Stimulated activated CD4-positive, alpha-beta T cell treated with anti-CD3 and anti-CD28 coated beads, TNF-alpha, amount 100 ng/mL, for 48 hours (primary cell): ENCODE data around the gene TCN2.
"Not testable (repeated sequence)": the region's sequence is repeated elsewhere in the genome, so short reads cannot be mapped to it uniquely, and the experiment has no call there.

ENCODE experiments used
- DNase-seq, 3 donors: peaks; one replicate each; pipeline ENCODE4 v3.0.0-alpha.2; 2020; ENCODE audit warnings: low read depth in 3 of 3

TCN2 gene

DNA sequence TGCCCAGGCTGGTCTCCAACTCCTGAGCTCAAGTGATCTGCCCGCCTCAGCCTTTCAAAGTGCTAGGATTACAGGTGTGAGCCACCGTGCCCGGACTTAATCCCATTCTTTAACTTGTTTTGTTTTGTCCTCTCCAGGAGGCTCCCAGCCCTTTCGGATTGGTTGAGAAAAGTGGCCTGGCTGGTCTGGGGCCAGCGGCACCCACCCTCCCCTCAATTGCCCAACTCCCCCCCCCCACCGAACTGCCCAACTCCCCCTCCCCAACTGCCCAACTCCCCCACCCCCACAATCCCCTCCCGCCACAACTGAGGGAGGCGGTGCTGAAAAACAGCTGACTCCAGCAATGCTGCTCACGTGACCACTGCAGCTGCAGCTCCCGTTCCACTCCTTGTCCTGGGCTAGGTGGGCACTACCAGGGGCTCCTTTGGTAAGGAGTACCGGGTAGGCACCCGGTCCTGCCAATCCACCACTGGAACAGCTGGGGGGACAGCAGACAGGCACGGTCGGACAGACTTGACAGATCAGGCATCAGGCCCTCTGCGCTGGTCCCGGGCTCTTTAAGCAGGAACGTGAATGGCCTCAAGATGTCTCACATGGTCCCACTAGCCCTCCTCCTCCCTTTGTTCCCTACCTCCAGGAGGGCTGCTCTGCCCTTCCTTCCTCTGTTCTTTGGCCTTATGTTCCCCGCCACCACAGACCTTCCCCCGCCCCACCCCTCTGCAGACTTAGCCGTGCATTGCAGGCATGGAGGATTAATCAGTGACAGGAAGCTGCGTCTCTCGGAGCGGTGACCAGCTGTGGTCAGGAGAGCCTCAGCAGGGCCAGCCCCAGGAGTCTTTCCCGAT lies at the start of gene TCN2:
TCN2 (plus strand) TSS at position 720 of the 845 bp plus-strand sequence. CDS start 158 bp downstream, outside the sequence.
- peak in 2 of 3 donors; percentile 9 to 37 for DNase-seq

DNA sequence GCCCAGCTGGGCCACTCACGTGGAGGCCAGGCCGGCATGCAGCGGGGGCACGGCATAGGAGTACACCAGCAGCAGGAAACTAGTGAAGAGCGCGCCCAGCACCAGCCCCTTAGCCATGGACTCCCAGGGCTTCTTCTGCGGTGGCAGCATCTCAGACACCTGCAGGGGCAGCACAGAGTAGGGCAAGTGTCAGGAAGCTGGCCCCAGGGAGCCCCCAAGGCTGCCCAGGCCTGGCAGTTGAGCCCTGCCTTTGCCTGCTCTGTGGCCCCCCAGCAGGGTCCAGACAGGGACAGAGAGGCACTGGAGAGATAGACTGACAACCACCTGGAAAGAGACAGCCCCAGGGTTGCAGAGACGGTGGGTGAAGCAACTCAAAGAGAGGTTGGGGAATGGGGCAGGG lies 49.7 kb upstream of the TCN2 start:
- DNase-seq: no peak

DNA sequence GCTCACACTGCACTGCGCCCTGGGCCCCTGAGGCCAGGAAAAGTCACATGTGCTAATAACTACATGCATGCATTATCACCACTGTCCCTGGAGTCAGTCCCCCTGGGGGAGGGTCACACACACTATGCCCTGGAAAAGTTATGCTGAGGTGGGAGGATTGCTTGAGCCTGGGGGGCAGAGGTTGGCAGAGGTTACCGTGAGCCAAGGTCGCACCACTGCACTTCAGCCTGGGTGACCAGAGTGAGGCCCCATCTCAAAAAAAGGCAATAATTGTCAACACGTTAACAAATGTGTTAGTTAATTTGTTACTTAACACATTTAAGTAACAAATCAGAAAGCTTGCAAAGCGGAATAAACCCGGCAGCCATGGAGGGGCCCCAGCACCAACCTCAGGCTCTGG lies 47.1 kb upstream of the TCN2 start:
- DNase-seq: no peak

DNA sequence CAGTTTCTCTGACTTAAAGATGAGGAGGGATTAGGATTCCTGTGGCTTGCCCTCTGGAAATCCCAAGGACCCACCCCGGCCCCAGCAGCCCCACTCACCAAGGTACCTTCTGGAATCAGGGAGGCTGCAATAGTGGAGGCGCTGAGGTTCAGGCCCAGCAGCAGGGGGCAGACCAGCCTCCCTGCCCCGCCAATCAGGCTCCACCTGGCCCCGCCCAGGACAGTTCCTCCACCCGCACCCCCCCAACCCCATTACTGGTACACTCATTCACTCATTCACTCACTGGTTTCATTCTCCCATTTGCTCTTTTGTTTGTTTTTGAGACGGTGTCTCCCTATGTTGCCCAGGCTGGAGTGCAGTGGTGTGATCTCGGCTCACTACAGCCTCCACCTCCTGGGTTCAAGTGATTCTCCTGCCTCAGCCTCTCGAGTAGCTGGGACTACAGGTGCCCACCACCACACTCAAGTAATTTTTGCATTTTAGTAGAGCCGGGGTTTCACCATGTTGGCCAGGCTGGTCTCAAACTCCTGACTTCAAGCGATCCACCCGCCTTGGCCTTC lies 46.3 kb upstream of the TCN2 start:
- DNase-seq: peak in 1 of 3 donors; percentile 13

DNA sequence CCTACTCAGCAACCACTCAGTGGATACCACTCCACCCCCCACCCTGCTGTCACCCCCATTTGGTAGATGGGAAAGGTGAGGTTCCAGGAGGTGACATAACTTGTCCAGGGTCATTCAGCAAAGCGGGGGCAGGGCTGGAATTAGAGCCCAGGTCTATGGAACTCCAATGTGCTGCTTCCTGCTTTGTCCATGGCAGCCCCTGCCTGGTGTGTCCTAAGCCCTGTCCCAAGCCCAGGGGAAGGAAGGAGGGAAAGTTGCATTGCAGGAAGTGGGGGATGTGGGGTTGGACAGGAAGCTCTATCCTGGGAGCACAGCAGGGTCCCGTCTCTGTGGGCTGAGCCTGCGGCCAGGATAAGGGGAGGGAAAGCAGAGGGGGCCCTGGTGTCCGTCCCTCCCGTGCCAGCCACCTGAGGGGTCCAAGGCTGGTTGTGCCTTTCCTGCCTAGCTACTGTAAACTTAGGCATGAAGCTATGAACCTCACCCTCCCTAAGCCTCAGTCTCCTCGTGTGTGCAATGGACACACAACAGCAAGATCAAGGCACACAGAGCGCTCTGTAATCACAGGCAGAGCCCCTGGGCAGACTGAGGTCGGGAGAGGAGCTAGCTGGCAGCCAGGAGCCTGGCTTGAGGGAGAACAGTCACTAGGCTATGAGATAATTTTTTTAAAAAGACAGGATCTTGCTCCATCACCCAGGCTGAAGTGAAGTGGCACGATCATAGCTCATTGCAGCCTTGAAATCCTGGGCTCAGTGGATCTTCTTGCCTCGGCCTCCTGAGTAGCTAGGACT lies 45.4 kb upstream of the TCN2 start:
- DNase-seq: no peak

DNA sequence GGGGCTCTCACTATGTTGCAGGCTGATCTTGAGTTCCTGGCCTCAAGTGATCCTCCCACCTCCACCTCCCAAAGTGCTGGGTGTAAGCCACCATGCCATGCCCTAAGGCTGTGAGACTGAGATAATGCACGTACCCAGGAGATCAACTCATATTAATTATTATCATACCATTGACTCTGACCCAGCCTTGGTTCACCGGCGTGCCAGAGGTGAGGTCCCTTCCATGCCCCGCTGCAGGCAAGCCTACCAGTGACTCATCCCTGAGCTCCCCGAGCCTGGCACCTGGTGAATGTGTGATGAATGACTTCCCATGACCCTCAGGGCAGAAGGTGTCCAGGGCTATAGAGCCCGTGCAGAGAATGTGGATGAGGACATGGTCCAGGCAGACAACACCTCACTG lies 44.6 kb upstream of the TCN2 start:
- no peak for DNase-seq

DNA sequence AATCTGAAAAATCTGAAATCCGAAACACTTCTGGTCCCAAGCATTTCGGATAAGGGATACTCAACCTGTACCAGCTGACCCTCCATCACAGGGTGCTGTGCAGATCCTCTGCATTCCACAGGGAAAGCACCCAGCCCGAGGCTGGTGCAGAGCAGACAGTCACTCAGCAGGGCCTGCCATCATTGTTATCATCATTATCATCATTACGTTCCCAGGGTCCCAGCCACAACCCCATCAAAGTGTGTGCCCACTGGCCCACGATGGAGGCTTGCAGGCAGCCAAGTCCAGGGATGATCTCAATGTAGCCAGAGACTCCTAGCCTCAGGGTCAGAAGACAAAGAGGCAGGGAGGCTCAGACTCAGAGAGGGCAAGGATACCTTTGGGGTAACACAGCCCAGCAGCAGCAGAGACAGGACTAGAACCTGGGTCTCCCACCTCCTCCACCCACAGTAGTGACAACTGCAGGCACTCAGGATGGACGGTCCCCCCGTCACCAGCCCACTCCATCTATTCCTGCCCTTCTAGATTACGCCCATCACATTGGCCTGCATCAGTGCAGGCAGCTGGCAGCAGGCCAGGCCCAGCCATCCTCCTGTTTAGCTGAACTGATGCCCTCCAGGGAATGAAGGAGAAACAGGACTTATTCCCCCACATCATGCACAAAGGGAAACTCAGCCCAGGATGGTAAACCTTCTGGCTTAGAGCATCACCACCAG lies 42.8 kb upstream of the TCN2 start:
- no peak for DNase-seq

DNA sequence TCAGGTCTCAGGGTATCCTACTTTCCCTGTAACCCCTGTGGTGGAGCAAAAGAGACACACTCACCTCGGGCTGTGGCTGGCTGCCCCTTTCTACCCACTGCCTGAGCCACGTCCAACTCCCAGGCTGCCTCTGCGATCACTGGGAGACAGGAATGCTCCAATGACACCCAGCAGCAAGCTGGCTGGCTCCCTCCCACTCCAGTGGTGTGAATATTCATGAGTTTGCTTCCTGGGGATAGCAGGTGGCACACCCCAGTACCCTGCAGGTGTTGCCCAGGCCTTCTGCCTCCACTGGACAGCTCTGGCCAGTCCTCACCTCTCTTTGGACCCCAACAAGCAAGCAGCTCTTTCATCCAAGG lies 42.2 kb upstream of the TCN2 start:
- DNase-seq: no peak

DNA sequence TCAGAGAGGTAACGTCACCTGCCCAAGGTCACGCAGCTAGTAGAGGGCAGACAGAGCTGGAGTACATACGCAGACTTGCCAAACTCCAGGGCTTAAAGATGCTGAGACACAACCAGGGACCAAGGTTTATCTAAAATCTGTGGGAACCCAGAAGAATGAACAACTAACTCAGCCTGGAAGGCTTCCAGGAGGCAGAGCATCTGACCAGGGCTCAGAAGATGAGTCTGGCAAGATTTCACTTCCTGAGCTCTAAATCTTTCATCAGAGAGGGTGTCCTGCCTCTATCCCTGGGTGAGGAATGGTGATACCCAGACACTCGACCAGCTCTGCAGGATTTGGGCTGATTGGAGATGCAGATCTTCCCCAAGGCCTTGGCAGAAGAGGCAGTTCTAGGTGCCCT lies 41.6 kb upstream of the TCN2 start:
- no peak for DNase-seq

DNA sequence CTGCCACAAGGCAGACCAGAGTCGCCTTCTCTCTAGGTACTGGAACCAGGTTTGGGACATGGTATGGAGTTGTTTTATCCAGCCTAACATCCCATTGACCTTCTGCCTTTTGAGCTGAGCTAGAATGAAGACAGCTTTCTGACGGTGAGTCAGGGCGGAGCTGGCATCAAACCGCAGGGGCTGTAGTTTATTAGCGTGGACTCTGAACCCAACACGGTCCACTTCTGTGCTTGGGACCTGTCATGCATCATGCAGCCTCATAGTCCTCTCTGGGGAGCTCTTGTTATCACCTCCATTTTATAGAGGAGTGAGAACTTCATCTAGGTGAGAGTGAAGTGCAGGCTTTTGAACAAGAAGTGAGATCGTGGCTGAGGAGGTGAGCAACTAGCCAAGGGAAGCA lies 40.8 kb upstream of the TCN2 start:
- DNase-seq: no peak

DNA sequence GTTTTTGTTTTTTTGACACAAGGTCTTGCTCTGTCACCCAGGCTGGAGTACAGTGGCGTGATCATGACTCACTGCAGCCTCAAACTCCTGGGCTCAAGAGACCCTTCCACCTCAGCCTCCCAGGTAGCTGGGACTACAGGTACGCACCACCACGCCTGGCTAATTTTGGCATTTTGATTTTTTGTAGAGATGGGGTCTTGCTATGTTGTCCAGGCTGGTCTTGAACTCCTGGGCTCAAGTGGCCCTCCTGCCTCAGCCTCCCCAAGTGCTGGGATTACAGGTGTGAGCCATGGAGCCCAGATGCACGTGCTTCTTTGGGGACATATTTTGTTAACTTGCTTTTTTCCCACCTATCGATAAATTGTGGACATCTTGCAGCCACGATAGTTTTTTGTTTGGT lies 39.7 kb upstream of the TCN2 start:
- not testable (repeated sequence) for DNase-seq

DNA sequence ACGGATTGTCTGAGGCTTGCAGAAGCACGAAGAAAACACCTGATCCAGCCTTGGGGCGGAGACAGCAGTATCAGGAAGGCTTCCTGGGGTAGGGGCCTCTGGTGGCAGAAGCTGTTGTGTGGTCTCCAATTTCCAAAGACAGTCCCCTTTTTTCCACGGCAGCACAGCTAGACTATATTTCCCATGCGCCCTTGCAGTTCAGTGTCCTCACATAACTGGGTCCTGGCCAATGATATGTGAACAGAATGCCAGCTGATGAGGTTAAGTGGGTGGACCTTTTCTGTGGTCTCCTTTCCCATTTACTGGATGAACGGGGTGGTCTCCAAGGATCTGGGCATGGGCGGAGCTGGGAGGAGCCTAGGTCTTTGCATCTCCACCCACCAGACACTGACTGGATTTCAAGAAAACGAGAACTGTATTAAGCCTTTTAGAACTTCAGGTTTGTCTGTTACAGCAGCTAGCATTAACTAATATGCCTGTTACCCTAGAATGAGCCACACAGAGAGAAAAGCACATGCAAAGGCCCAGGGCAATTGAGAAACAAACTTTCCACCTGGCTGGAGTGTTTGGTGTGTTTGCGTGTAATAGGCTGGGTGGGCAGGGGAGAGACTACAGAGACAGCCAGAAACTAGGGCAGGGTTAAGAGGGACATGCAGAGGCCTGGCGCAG lies 38.7 kb upstream of the TCN2 start:
- no peak for DNase-seq

DNA sequence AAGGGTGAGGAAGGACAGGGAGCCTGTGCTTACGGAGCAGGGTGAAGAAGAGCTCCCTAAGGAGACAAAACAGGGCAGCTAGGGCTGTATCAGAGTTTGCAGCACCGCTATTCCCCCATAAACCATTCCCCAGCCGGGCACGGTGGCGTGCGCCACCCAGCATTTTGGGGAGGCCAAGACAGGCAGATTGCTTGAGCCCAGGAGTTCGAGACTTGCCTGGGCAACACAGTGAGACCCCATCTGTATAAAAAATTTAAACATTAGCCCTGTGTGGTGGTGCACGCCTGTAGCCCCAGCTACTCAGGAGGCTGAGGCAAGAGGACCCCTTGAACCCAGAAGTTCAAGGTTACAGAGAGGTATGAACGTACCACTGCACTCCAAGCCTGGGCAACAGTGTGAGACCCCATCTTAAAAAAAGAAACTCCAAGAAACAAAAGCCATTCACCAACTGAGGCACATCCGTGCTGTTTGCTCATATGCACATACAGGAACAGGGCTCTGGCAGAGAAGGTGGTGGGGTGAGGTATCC lies 37.2 kb upstream of the TCN2 start:
- DNase-seq: no peak

DNA sequence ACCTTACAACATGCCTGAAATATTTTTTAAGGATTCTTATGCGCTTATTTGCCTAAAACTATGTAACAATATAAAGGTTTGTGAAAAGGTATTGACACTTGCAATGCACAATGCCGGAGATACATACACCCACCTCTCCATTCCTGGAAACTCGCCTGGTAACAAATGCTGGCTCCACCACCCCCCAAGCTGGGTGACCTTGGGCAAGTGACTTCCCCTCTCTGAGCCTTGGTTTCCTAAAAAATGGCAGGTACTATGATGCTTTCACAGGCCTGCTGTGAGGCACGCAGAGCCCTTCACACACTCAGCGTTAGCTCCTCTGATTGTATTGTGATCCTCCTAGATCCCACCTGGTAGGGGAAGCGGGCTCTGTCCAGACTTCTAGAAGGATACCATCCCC lies 34.8 kb upstream of the TCN2 start:
- no peak for DNase-seq

DNA sequence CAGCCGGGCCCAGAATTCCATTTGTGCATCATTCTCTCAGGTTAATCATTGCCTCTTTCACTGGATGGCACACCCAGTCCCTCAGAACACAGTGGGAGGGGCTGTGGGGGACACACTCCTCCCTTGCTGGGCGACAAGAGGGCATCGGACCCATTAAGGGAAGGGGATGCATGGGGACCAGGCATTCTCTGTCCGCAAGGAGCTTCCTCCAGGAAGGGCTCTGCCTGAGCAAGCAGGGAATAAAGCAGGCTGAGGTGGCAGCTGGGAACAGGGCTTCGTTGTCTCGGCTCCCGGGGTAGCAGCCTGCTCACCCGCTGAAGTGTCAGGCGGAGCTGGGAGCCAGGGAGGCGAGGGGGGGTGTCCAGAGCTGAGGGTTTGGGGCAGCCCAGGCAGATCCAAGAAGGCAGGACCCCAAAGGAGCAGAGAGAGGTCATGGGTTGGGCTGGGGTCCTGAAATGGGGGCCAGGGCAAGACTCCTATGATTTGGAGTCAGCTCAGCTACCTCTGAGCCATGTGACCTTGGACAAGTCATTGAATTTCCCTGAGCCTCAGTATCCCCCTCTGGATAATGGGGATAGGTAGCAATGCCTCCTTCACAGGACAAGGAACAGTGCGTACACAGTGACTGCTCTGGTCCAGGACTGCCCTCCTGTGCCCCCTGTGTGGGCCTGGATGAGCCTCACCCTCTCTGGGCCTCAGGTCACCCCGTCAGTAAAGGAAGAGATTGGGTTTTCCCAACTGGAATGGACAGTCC lies 34.0 kb upstream of the TCN2 start:
- DNase-seq: no peak

DNA sequence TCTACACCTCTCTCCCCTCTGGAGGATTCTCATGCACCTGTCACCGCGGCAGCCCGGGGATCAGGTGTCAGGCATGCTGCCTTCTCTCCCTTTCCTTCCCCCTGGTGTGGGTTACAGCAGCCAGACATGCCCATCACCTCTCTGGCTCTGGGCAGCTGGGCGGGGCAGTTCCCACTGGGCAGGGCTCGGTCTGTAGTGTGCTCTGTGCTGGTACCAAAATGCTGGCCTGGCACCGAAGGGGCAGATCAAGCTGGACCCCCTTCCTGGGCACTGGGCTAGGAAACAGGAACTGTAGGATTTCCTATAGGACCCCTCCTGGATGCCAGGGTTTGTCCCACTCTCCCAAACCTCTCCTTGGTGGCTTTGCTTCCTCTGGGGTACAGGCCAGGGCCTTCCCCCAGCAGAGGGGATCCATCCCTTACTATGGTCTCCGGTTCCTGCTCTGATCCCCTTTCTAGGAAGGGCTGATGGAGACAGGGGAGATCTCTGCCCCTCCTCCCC lies 33.3 kb upstream of the TCN2 start:
- no peak for DNase-seq

DNA sequence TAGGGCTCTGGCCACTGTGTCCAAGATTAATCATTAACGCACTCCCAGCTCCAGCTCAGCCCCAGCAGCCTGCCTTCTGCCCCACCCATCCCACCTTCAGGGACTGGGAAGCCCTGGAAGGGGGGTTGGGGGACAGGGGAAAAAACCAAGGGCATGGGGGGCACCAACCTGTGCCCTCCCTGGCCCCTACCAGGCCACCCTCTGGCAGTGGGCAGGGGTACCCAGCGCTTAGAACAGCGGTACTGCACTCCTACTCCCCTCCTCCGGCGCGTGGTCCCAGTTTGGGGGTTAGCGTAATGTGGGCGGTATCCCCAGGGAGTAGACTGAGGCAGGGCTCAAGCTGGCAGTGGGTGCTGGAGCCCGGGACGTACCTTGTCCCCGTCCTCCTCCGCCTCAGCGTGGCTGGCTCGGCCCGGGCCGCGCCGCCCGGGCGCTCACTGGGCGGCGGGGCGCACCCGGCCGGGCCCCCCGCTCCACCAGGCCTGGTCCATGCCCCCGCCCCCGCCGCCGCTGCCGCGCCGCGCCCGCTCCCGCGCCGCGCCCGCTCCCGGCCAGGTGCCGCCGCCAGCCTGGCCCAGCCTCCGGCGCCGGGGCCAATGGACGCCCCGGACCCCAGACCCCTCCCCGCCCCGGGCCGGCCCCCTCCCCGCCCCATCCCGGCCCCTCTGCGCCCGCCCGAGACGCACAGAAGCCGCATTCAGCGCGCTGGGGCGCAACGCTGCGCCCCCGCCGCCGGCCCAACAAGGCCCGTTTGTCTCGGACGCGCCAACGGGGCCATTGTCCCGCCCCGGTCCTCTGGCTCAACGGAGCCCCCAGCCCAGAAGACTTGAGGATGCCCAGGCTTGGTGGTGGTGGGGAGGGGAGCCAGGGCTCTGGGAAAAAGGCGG lies 32.6 kb upstream of the TCN2 start, which contains the start of gene GAL3ST1:
GAL3ST1 (minus strand) TSS at position 571 of the 887 bp plus-strand sequence. CDS start 17,273 bp downstream, outside the sequence.
- DNase-seq: no peak

DNA sequence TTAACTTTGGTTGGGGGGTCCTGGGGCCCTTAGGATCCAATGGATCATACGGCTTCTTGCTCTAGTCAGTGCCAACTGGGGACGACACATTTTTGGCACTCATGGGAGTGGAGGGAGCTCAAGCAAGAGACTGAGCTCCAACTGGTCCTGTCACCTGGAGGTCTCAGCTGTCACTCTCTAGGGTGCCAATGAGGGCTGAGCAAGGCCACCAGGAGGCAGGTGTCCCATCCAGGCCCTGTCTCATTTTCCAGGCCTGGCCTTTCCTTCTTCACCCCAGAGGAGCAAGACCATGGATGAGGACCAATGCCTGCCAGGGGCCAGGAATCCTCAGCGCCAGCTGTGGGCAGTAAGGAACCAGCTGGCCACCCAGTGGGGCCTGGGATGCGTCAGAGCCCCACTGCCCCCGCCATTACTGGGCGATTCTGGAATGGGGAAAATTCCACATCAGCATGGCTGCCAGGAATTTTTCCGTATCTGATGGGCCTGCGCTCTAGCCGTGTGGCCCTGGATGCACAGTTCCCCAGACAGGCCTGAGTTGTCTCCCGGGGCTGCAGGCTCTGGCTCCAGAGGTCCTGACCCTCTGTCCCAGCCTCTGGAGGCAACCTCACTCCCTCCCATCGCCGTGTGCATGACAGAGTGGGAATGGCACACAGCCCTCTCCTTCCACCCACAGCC lies 31.8 kb upstream of the TCN2 start:
- DNase-seq: no peak

DNA sequence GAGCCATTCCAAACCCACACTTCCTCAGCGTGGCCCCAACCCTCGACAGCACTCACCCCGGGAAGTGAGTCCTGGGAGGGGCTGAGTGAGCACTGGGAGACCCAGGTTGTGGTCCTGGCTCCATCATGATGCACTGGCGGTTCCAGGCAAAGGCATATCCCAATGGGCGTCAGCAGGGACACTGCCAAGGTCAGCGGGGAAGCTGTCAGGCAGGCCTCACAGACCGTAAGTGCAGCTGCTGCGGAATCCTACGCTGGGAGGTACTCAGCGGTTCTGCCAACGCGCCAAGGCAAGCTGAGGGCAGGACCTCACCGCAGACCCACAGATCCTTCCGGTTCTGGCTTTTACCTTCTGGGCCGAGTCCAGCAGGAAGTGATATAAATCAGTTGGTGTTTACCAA lies 31.1 kb upstream of the TCN2 start:
- DNase-seq: no peak
